H1 (cell line): ENCODE measurements around the gene IL17REL.

ENCODE experiments used
- ATF3 ChIP-seq: IDR thresholded peaks from 2 replicates; pipeline ENCODE4 v1.6.1; 2011; ENCODE audit warnings: low read depth, mild to moderate bottlenecking, low read length; ENCODE audit not compliant: insufficient read depth
- CHD1 ChIP-seq: IDR thresholded peaks from 2 replicates; pipeline ENCODE4 v1.6.1; 2012; ENCODE audit warnings: low read depth, low read length, improper control_type of control experiment
- CHD2 ChIP-seq: IDR thresholded peaks from 2 replicates; pipeline ENCODE4 v1.6.1; 2012; ENCODE audit warnings: low read length, improper control_type of control experiment
- CREB1 ChIP-seq: IDR thresholded peaks from 2 replicates; pipeline ENCODE4 v1.6.1; 2012; ENCODE audit warnings: inconsistent platforms
- CTCF ChIP-seq, 3 experiments: IDR thresholded peaks; 1 replicate in 2 of 3; 2 replicates in 1 of 3; pipeline versions ENCODE4 v1.5.1 to v1.6.1; 2011; ENCODE audit warnings: low read length in 3 of 3, mild to moderate bottlenecking in 3 of 3, inconsistent platforms in 2 of 3, low read depth in 1 of 3, moderate library complexity in 1 of 3; ENCODE audit not compliant: insufficient read depth in 1 of 3; ENCODE audit errors: control extremely low read depth in 1 of 3
- EP300 ChIP-seq, 2 experiments: IDR thresholded peaks; 1 replicate in 1 of 2; 2 replicates in 1 of 2; pipeline ENCODE4 v1.6.1; 2011 to 2012; ENCODE audit warnings: low read depth in 2 of 2, low read length in 2 of 2, mild to moderate bottlenecking in 2 of 2, borderline replicate concordance in 1 of 2, inconsistent platforms in 1 of 2, moderate library complexity in 1 of 2
- EZH2 ChIP-seq: fragments of 200-600 bp; sonication (generic); IDR thresholded peaks from 2 replicates; pipeline ENCODE4 v1.7.1; 2012; ENCODE audit warnings: low read depth, mild to moderate bottlenecking, moderate library complexity, low read length, inconsistent platforms; ENCODE audit not compliant: severe bottlenecking
- POLR2A ChIP-seq, 2 experiments: IDR thresholded peaks; 1 replicate in 1 of 2; 2 replicates in 1 of 2; pipeline ENCODE4 v1.6.1; 2011; ENCODE audit warnings: low read depth in 2 of 2, low read length in 2 of 2, mild to moderate bottlenecking in 2 of 2; ENCODE audit errors: control extremely low read depth in 1 of 2
- SP1 ChIP-seq: IDR thresholded peaks from 2 replicates; pipeline ENCODE4 v1.6.1; 2011; ENCODE audit warnings: low read depth, low read length
- TEAD4 ChIP-seq: IDR thresholded peaks from 2 replicates; pipeline ENCODE4 v1.6.1; 2012; ENCODE audit warnings: low read depth, low read length, inconsistent platforms, mixed read lengths
- ZNF274 ChIP-seq: IDR thresholded peaks from 2 replicates; pipeline ENCODE4 v1.7.0; 2012; ENCODE audit warnings: low read length, borderline replicate concordance; ENCODE audit errors: extremely low read depth

DNA sequence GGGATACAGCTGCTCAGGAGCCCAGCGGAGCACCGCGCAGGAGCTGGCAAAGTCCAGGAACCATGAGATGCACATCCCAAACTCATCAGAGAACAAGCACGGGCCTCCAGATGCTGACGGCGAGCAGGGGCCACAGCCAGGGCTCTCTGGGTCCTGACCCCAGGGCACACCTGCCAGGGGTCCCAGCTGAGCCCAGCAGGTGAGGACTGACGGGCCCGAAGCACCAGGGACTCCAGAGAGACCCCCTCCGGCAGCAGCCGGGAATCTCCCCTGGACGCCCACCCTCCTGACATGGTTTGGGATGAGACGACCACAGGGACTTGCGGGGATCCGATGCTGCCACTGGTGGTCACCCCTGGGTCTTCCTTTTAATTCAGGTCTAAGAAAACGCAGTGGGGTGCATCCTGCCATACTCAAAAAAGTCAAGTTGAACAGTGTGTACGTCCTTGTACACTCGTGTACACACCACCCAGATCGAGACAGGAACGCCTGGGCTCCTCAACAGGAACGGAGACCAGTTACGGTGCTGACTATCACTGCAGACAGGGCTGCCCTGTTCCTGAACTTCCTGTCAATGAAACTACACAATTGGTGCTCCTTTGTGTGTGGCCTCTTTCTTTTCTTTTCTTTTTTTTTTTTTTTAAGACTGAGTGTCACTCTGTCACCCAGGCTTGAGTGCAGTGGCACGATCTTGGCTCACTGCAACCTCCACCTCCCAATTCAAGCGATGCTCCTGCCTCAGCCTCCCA lies 23.6 kb upstream of the IL17REL start:
- TF ChIP-seq CTCF (IDR thresholded peaks at IDR 0.05; ENCODE audit: control extremely low read depth in 1 of 3, insufficient read depth in 1 of 3, low read depth in 1 of 3, low read length in 3 of 3), result no peak
- no peak for TF ChIP-seq ATF3
- TF ChIP-seq SP1, result no peak
- TF ChIP-seq TEAD4, result no peak
- no peak for TF ChIP-seq CHD2
- no peak for TF ChIP-seq POLR2A (IDR thresholded peaks at IDR 0.05; ENCODE audit: control extremely low read depth in 1 of 2, low read depth in 2 of 2, low read length in 2 of 2)
- no peak for TF ChIP-seq EZH2
- TF ChIP-seq ZNF274, result no peak
- TF ChIP-seq CHD1, result no peak
- TF ChIP-seq EP300 (IDR thresholded peaks at IDR 0.05; ENCODE audit: borderline replicate concordance in 1 of 2, low read depth in 2 of 2, low read length in 2 of 2), result no peak
- TF ChIP-seq CREB1, result no peak
